PC-3 (cell line): ENCODE results near the gene GOSR1. TPM values are rescaled to one million over a fixed set of nuclear protein-coding genes. Genes with fewer than 3 reads are reported as not detected.

Experiments used
- ATAC-seq: fragments of 200-7000 bp; cut with Tn5 transposase; 2 replicates; pipeline ENCODE4 v1.9.1; 2020; ENCODE audit warnings: mild to moderate bottlenecking, moderate library complexity
- BruUV-seq: library from RNA; stranded (reverse); fragments of 400-500 nt; replicated peaks from 2 replicates; lab custom pipeline; 2021; lab: Mats Ljungman, UMichigan
- CTCF ChIA-PET: fragments of 300-600 bp; sonication (Branson Sonifier 250); formaldehyde crosslinking; loops from one replicate; lab custom pipeline; 2022; ENCODE audit warnings: antibody characterized with exemption; lab: Charles Lee
- POLR2A ChIA-PET: fragments of 300-600 bp; sonication (Branson Sonifier 250); formaldehyde crosslinking; loops from one replicate; lab custom pipeline; 2022; ENCODE audit warnings: antibody characterized with exemption; ENCODE audit not compliant: unreplicated experiment; lab: Charles Lee
- DNase-seq: peaks from one replicate; pipeline ENCODE4 v3.0.0-alpha.2; 2015
- H2AFZ ChIP-seq: fragments of 300-600 bp; sonication (generic); 2 replicates; pipeline ENCODE4 v1.6.0; 2016; ENCODE audit warnings: antibody characterized with exemption, low read length
- H3F3A ChIP-seq: fragments of 300-600 bp; sonication (generic); one replicate; pipeline ENCODE4 v1.6.0; 2017; ENCODE audit warnings: antibody characterized with exemption, low read length, control low read depth, mild to moderate bottlenecking; ENCODE audit not compliant: unreplicated experiment
- H3K27ac ChIP-seq: fragments of 300-600 bp; sonication (generic); 2 replicates; pipeline ENCODE4 v1.5.1; 2016; ENCODE audit warnings: mild to moderate bottlenecking, low read length
- H3K27me3 ChIP-seq: fragments of 300-600 bp; sonication (generic); 2 replicates; pipeline ENCODE4 v1.6.1; 2016; ENCODE audit warnings: low read length, mixed read lengths
- H3K36me3 ChIP-seq: fragments of 300-600 bp; sonication (generic); 2 replicates; pipeline ENCODE4 v1.6.1; 2016; ENCODE audit warnings: low read depth, mixed run types, low read length, mixed read lengths
- H3K4me1 ChIP-seq: fragments of 300-600 bp; sonication (generic); 2 replicates; pipeline ENCODE4 v1.5.1; 2016; ENCODE audit warnings: low read length; ENCODE audit not compliant: insufficient read depth
- H3K4me2 ChIP-seq: fragments of 300-600 bp; sonication (generic); 2 replicates; pipeline ENCODE4 v1.6.0; 2016; ENCODE audit warnings: low read length
- H3K4me3 ChIP-seq: fragments of 300-600 bp; sonication (generic); 2 replicates; pipeline ENCODE4 v1.5.1; 2016; ENCODE audit warnings: mild to moderate bottlenecking, low read length, mixed read lengths
- H3K79me2 ChIP-seq: fragments of 300-600 bp; sonication (generic); 2 replicates; pipeline ENCODE4 v1.6.1; 2017; ENCODE audit warnings: low read length, mixed read lengths
- H3K9ac ChIP-seq: fragments of 300-600 bp; sonication (generic); 2 replicates; pipeline ENCODE4 v1.6.0; 2016; ENCODE audit warnings: mild to moderate bottlenecking, low read length
- H3K9me2 ChIP-seq: fragments of 300-600 bp; sonication (generic); replicated peaks from 2 replicates; pipeline ENCODE4 v1.6.1; 2016; ENCODE audit warnings: mixed run types, low read length, mixed read lengths
- H3K9me3 ChIP-seq: fragments of 300-600 bp; sonication (generic); 2 replicates; pipeline ENCODE4 v1.6.1; 2016; ENCODE audit warnings: low read length, mixed read lengths
- H4K20me1 ChIP-seq: fragments of 300-600 bp; sonication (generic); 2 replicates; pipeline ENCODE4 v1.6.1; 2016; ENCODE audit warnings: low read length, mixed read lengths
- EZH2 ChIP-seq: fragments of 300-600 bp; sonication (generic); IDR thresholded peaks from one replicate; pipeline ENCODE4 v1.6.1; 2017; ENCODE audit warnings: antibody characterized with exemption, mild to moderate bottlenecking, low read length; ENCODE audit not compliant: unreplicated experiment
- EZH2phosphoT487 ChIP-seq: fragments of 300-600 bp; sonication (generic); IDR thresholded peaks from 2 replicates; pipeline ENCODE4 v1.6.1; 2018; ENCODE audit warnings: mild to moderate bottlenecking, antibody characterized with exemption, low read length, borderline replicate concordance
- intact Hi-C: fragments of 100-400 bp; cut with micrococcal nuclease; formaldehyde crosslinking; loops from 2 replicates; pipeline ENCODE4 v1.9.0; 2023
- total RNA-seq: library from RNA; depleted of rRNA; stranded (reverse); fragments of >200 nt; gene quantifications from 2 replicates; pipeline ENCODE4 v1.2.3, GENCODE V29; 2014
- TF ChIP-seq, protein P1 (sequence below): fragments of 300-600 bp; sonication (generic); conservative IDR thresholded peaks from 2 replicates; pipeline ENCODE4 v1.5.1; 2017; ENCODE audit warnings: antibody characterized with exemption, low read depth, mild to moderate bottlenecking, low read length

Gene GOSR1
- total RNA-seq, 1 experiment from 2014 or later: 22.2 TPM

DNA sequence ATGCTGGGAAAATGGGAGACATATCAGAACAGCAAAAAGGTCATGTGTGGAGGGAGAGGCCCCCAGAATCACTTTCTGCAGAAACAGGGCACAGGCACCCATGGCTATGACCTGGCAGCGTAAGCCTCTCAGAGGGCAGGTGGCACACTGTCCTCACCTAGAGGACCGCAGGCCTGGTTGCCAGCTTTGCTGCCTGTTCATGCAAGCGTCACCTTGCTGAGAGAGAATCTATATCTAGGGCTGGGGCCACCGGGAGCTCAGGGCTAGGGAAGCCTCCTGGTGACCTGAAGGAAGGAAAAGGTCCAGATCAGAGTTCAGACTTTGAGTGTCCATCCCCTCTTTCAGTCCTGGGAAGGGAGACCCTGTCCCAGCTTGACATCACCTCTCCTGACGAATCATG lies 78.7 kb downstream of the GOSR1 start:
- ATAC-seq (no peak), DNase-seq (no peak)
- Histone ChIP-seq H3K4me1 (peaks cover 3% of the 10 kb centered on the region), H3K79me2 (no peaks in the 10 kb centered on the region), H3K9me3 (no peaks in the 10 kb centered on the region), H3F3A (no peaks in the 10 kb centered on the region), H4K20me1 (no peaks in the 10 kb centered on the region), H3K4me3 (no peak overlapping the region), H3K27me3 (no peaks in the 10 kb centered on the region), H3K36me3 (no peaks in the 10 kb centered on the region), H3K27ac (no peak overlapping the region), H3K9me2 (no peaks in the 10 kb centered on the region), H3K9ac (no peak overlapping the region), H3K4me2 (no peak overlapping the region), H2AFZ (no peak overlapping the region)
- intact Hi-C loops: no loop called here
- POLR2A ChIA-PET: no interaction called here
- TF ChIP-seq EZH2phosphoT487: no peak
- TF ChIP-seq, protein P1, sequence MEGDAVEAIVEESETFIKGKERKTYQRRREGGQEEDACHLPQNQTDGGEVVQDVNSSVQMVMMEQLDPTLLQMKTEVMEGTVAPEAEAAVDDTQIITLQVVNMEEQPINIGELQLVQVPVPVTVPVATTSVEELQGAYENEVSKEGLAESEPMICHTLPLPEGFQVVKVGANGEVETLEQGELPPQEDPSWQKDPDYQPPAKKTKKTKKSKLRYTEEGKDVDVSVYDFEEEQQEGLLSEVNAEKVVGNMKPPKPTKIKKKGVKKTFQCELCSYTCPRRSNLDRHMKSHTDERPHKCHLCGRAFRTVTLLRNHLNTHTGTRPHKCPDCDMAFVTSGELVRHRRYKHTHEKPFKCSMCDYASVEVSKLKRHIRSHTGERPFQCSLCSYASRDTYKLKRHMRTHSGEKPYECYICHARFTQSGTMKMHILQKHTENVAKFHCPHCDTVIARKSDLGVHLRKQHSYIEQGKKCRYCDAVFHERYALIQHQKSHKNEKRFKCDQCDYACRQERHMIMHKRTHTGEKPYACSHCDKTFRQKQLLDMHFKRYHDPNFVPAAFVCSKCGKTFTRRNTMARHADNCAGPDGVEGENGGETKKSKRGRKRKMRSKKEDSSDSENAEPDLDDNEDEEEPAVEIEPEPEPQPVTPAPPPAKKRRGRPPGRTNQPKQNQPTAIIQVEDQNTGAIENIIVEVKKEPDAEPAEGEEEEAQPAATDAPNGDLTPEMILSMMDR: no peak
- TF ChIP-seq EZH2: no peak
- CTCF ChIA-PET: no interaction called here
- BruUV-seq: no TSS peak

DNA sequence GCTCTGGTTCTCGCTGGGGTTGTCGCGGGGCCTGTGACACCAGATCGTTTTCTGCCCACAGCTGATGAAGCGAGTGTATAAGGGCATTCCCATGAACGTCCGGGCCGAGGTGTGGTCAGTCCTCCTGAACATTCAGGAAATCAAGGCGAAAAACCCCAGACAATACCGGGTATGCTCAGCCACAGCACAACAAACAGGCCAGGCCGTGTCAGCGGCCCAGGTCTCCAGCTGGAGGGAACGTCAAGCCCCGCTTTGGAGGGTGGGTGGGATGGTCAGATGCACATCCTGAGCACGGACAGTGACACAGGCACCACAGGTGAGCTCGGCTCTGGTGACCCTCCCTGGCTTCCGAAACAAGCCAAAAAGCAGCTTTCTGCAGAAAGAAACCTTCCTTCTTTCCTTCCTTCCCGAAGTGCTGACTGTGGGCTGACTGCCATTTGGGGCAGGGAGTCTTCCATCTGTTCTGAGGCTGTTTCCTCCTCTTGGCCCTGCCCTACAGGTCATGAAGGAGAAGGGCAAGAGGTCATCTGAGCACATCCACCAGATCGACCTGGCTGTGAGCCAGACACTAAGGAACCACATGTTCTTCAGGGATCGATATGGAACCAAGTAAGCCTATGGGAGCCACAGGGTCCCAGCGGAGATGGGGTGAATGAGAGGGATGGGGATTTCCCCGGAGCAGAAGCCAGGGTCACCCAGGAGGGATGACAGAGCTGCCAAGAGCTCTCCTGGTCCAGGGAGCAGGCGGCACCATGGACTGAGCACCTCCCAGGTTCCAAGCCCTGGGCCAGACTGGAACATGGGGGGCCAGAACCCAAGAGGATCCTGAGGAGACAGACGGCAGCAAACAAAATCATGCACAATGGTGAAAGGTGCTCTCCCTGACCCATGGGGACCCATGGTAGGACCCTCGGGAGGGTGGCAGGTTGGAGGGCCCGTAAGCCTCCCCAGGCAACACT lies 79.4 kb downstream of the GOSR1 start:
- intact Hi-C loops: no loop called here
- TF ChIP-seq EZH2phosphoT487 (no peak), EZH2 (no peak)
- TF ChIP-seq, protein P1: no peak
- no peaks in the 10 kb centered on the region for H3K27me3 ChIP-seq
- H3F3A ChIP-seq: no peaks in the 10 kb centered on the region
- ChIA-PET CTCF (no interaction called here), POLR2A (no interaction called here)
- ATAC-seq (no peak), DNase-seq (no peak)
- no peaks in the 10 kb centered on the region for H3K36me3 ChIP-seq
- no peaks in the 10 kb centered on the region for H3K9me3 ChIP-seq
- H3K9me2 ChIP-seq: no peaks in the 10 kb centered on the region
- no peaks in the 10 kb centered on the region for H4K20me1 ChIP-seq
- no TSS peak for BruUV-seq
- H3K4me1 ChIP-seq: no peaks in the 10 kb centered on the region
- no peak overlapping the region for H3K4me3 ChIP-seq
- no peak overlapping the region for H3K4me2 ChIP-seq
- H2AFZ ChIP-seq: no peak overlapping the region
- H3K79me2 ChIP-seq: no peaks in the 10 kb centered on the region
- no peak overlapping the region for H3K27ac ChIP-seq
- H3K9ac ChIP-seq: no peak overlapping the region
